Measurements from ENCODE around the gene KAZN.

Gene KAZN

GRCh38 chr1:14889825-14890440 lies 291.4 kb downstream of the KAZN start:
- H3K4me3 ChIP-seq (ENCODE audit: insufficient read depth, low read depth, low read length, poor library complexity, severe bottlenecking): no peak overlapping the region
- DNase-seq: no peak
- H3K27me3 ChIP-seq (replicated peaks; ENCODE audit: control insufficient read depth, insufficient read depth, low read length, poor library complexity, severe bottlenecking): no peaks in the 10 kb centered on the region

DNA sequence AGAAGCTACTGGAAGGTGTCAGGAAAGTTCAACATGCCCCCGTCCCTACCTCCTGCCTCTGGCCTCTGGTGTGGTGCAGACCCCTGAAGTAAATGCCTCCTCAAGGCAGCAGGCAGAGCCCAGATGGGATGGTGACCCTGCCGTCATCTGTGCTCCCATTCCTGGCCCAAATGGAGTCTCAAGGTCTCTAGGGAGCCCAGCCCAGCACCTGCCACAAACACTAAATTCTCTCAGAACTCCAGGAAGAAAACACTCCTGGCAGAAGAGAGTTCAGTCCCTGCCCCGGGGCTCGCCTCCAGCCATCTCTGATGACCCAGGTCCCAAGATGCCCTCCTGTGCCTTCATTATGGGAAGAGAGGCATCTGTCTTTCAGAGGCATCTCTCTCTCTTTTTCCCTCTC lies 293.5 kb downstream of the KAZN start:
- no peaks in the 10 kb centered on the region for H3K4me1 ChIP-seq (ENCODE audit: control insufficient read depth, insufficient read depth, low read length, poor library complexity, severe bottlenecking)
- H3K27me3 ChIP-seq (replicated peaks; ENCODE audit: control insufficient read depth, insufficient read depth, low read length, poor library complexity, severe bottlenecking): no peaks in the 10 kb centered on the region
- H3K4me3 ChIP-seq (ENCODE audit: insufficient read depth, low read depth, low read length, poor library complexity, severe bottlenecking): no peak overlapping the region
- DNase-seq: no peak
- no peaks in the 10 kb centered on the region for H3K36me3 ChIP-seq (ENCODE audit: control insufficient read depth, insufficient read depth, low read length)
- no peak overlapping the region for H3K27ac ChIP-seq (ENCODE audit: insufficient read depth, low read length, poor library complexity, severe bottlenecking)
- H3K9me3 ChIP-seq (ENCODE audit: control insufficient read depth, low read length): no peaks in the 10 kb centered on the region

More at GRCh38 chr1:14889825-14890440, 291.4 kb downstream of the KAZN start:
- no peak overlapping the region for H3K27ac ChIP-seq (ENCODE audit: insufficient read depth, low read length, poor library complexity, severe bottlenecking)
- H3K36me3 ChIP-seq (ENCODE audit: control insufficient read depth, insufficient read depth, low read length): no peaks in the 10 kb centered on the region
- H3K4me1 ChIP-seq (ENCODE audit: control insufficient read depth, insufficient read depth, low read length, poor library complexity, severe bottlenecking): no peaks in the 10 kb centered on the region
- H3K9me3 ChIP-seq (ENCODE audit: control insufficient read depth, low read length): no peaks in the 10 kb centered on the region

GRCh38 chr1:14894811-14895560 lies 296.5 kb downstream of the KAZN start:
- Histone ChIP-seq H3K36me3 (ENCODE audit: control insufficient read depth, insufficient read depth, low read length) (no peaks in the 10 kb centered on the region), H3K9me3 (ENCODE audit: control insufficient read depth, low read length) (no peaks in the 10 kb centered on the region), H3K27ac (ENCODE audit: insufficient read depth, low read length, poor library complexity, severe bottlenecking) (no peak overlapping the region), H3K4me1 (ENCODE audit: control insufficient read depth, insufficient read depth, low read length, poor library complexity, severe bottlenecking) (no peaks in the 10 kb centered on the region), H3K27me3 (replicated peaks; ENCODE audit: control insufficient read depth, insufficient read depth, low read length, poor library complexity, severe bottlenecking) (no peaks in the 10 kb centered on the region), H3K4me3 (ENCODE audit: insufficient read depth, low read depth, low read length, poor library complexity, severe bottlenecking) (no peak overlapping the region)
- no peak for DNase-seq

DNA sequence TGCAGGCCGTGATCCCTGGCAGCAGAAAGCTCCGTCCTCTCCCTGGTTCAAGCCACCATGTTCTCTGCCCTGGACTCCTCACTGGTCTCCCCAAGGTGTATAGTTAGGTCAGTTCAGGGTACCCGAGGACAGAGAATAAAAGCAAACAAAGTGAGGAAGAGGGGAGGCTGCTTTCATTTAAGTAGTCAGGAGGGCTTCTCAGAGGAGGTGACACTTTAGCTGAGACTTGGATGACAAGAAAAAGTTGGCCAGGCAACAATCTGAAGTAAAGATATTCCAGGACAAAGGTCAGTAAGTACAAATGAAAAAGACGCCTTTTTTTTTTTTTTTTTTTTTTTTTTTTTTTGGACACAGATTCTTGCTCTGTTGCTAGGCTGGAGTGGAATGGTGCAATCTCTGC lies 297.2 kb downstream of the KAZN start:
- Histone ChIP-seq H3K9me3 (ENCODE audit: control insufficient read depth, low read length) (no peaks in the 10 kb centered on the region), H3K4me1 (ENCODE audit: control insufficient read depth, insufficient read depth, low read length, poor library complexity, severe bottlenecking) (no peaks in the 10 kb centered on the region), H3K27ac (ENCODE audit: insufficient read depth, low read length, poor library complexity, severe bottlenecking) (no peak overlapping the region), H3K4me3 (ENCODE audit: insufficient read depth, low read depth, low read length, poor library complexity, severe bottlenecking) (no peak overlapping the region), H3K36me3 (ENCODE audit: control insufficient read depth, insufficient read depth, low read length) (no peaks in the 10 kb centered on the region), H3K27me3 (replicated peaks; ENCODE audit: control insufficient read depth, insufficient read depth, low read length, poor library complexity, severe bottlenecking) (no peaks in the 10 kb centered on the region)
- no peak for DNase-seq

DNA sequence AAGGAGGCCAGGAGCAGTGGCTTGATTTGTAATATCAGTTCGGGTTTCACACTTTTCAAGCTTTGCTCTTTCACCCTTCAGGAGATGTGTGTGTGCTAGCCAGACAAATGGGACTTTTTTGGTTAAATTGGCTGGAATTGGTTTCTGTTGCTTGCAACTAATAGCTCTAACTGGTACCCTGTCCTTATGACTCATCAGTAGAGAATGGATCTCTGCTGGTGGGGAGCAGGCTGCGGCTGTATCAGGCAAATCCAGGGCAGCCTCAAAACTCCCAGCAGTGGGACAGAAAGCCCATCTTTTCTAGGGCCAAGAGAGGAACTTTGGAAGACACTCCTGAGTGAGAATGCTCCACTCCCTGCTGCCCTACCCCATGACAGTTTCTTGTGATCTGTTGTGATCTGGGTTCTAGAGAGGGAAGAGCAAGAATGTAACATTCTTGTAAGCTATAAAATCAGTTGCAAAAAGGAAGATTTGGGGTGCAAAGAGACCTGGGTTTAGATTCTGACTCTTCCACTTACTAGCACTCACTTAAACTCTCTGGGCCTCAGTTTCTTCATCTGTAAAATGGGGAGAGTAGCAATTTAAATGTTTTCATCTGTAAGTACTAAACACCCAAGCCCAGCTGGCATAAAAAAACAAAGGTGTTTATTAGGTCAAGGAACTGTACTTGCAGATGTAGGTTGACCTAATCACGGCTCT lies 298.0 kb downstream of the KAZN start:
- H3K9me3 ChIP-seq (ENCODE audit: control insufficient read depth, low read length): no peaks in the 10 kb centered on the region
- no peak for DNase-seq
- H3K27me3 ChIP-seq (replicated peaks; ENCODE audit: control insufficient read depth, insufficient read depth, low read length, poor library complexity, severe bottlenecking): no peaks in the 10 kb centered on the region

GRCh38 chr1:14897080-14897449 lies 298.6 kb downstream of the KAZN start:
- Histone ChIP-seq H3K9me3 (ENCODE audit: control insufficient read depth, low read length) (no peaks in the 10 kb centered on the region), H3K36me3 (ENCODE audit: control insufficient read depth, insufficient read depth, low read length) (no peaks in the 10 kb centered on the region), H3K27ac (ENCODE audit: insufficient read depth, low read length, poor library complexity, severe bottlenecking) (no peak overlapping the region), H3K27me3 (replicated peaks; ENCODE audit: control insufficient read depth, insufficient read depth, low read length, poor library complexity, severe bottlenecking) (no peaks in the 10 kb centered on the region), H3K4me1 (ENCODE audit: control insufficient read depth, insufficient read depth, low read length, poor library complexity, severe bottlenecking) (no peaks in the 10 kb centered on the region), H3K4me3 (ENCODE audit: insufficient read depth, low read depth, low read length, poor library complexity, severe bottlenecking) (no peak overlapping the region)
- no peak for DNase-seq

More for the DNA sequence above, 298.0 kb downstream of the KAZN start:
- no peaks in the 10 kb centered on the region for H3K4me1 ChIP-seq (ENCODE audit: control insufficient read depth, insufficient read depth, low read length, poor library complexity, severe bottlenecking)
- no peak overlapping the region for H3K4me3 ChIP-seq (ENCODE audit: insufficient read depth, low read depth, low read length, poor library complexity, severe bottlenecking)
- no peak overlapping the region for H3K27ac ChIP-seq (ENCODE audit: insufficient read depth, low read length, poor library complexity, severe bottlenecking)
- H3K36me3 ChIP-seq (ENCODE audit: control insufficient read depth, insufficient read depth, low read length): no peaks in the 10 kb centered on the region

GRCh38 chr1:14897547-14897946 lies 299.1 kb downstream of the KAZN start:
- DNase-seq: no peak
- Histone ChIP-seq H3K4me1 (ENCODE audit: control insufficient read depth, insufficient read depth, low read length, poor library complexity, severe bottlenecking) (no peaks in the 10 kb centered on the region), H3K4me3 (ENCODE audit: insufficient read depth, low read depth, low read length, poor library complexity, severe bottlenecking) (no peak overlapping the region), H3K27me3 (replicated peaks; ENCODE audit: control insufficient read depth, insufficient read depth, low read length, poor library complexity, severe bottlenecking) (no peaks in the 10 kb centered on the region), H3K27ac (ENCODE audit: insufficient read depth, low read length, poor library complexity, severe bottlenecking) (no peak overlapping the region), H3K36me3 (ENCODE audit: control insufficient read depth, insufficient read depth, low read length) (no peaks in the 10 kb centered on the region), H3K9me3 (ENCODE audit: control insufficient read depth, low read length) (no peaks in the 10 kb centered on the region)

DNA sequence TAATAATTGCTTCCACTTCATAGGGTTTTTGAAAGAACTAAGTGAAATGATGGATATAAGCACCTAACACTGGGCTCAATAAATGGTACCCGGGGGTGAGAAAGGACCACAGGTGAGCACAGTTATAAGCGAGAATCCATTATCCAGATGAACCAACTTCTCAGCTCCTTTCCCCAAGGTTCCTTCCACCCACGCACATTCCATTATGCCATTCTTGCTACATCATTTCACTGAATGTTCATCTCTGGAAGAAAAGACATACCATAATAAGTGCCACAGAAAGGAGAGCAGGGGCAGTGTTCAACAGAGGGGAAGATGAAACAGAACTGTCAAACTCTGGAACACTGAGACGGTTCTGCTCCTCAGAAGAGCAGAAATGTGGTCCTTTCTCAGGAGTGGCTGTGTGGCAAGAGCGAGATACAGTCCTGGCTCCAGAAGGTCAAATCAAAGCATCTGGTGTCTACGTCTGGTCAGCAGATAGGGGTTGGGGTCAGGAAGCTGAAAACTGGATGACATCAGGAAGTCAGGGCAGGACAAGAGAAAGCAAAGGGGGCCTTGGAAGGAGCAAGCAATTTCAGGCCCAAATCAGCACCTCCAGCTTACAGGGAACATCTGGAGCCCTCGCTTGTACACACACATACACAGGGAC lies 299.6 kb downstream of the KAZN start:
- no peak for DNase-seq
- Histone ChIP-seq H3K9me3 (ENCODE audit: control insufficient read depth, low read length) (no peaks in the 10 kb centered on the region), H3K27me3 (replicated peaks; ENCODE audit: control insufficient read depth, insufficient read depth, low read length, poor library complexity, severe bottlenecking) (no peaks in the 10 kb centered on the region), H3K27ac (ENCODE audit: insufficient read depth, low read length, poor library complexity, severe bottlenecking) (no peak overlapping the region), H3K4me3 (ENCODE audit: insufficient read depth, low read depth, low read length, poor library complexity, severe bottlenecking) (no peak overlapping the region), H3K36me3 (ENCODE audit: control insufficient read depth, insufficient read depth, low read length) (no peaks in the 10 kb centered on the region), H3K4me1 (ENCODE audit: control insufficient read depth, insufficient read depth, low read length, poor library complexity, severe bottlenecking) (no peaks in the 10 kb centered on the region)

GRCh38 chr1:14899686-14900085 lies 301.2 kb downstream of the KAZN start:
- Histone ChIP-seq H3K27ac (ENCODE audit: insufficient read depth, low read length, poor library complexity, severe bottlenecking) (no peak overlapping the region), H3K4me1 (ENCODE audit: control insufficient read depth, insufficient read depth, low read length, poor library complexity, severe bottlenecking) (no peaks in the 10 kb centered on the region), H3K9me3 (ENCODE audit: control insufficient read depth, low read length) (no peaks in the 10 kb centered on the region), H3K4me3 (ENCODE audit: insufficient read depth, low read depth, low read length, poor library complexity, severe bottlenecking) (no peak overlapping the region), H3K27me3 (replicated peaks; ENCODE audit: control insufficient read depth, insufficient read depth, low read length, poor library complexity, severe bottlenecking) (no peaks in the 10 kb centered on the region), H3K36me3 (ENCODE audit: control insufficient read depth, insufficient read depth, low read length) (no peaks in the 10 kb centered on the region)
- DNase-seq: no peak
